Muscle layer of colon (tissue), 2 donors: ENCODE measurements around the gene PF4V1.

Source experiments
- H3K27ac ChIP-seq: one replicate; pipeline ENCODE4 v1.7.0; 2013; ENCODE audit warnings: low read depth, mild to moderate bottlenecking, low read length, moderate library complexity
- H3K27me3 ChIP-seq, 2 donors: one replicate each; pipeline ENCODE4 v1.7.0; 2013; ENCODE audit warnings: low read length in 2 of 2, mild to moderate bottlenecking in 2 of 2; ENCODE audit not compliant: insufficient read depth in 2 of 2, control insufficient read depth in 1 of 2
- H3K36me3 ChIP-seq: one replicate; pipeline ENCODE4 v1.7.0; 2013; ENCODE audit warnings: mild to moderate bottlenecking, low read length; ENCODE audit not compliant: insufficient read depth
- H3K4me1 ChIP-seq: one replicate; pipeline ENCODE4 v1.7.0; 2013; ENCODE audit warnings: mild to moderate bottlenecking, low read length; ENCODE audit not compliant: insufficient read depth
- H3K4me3 ChIP-seq, 2 donors: one replicate each; pipeline ENCODE4 v1.7.0; 2013; ENCODE audit warnings: low read length in 2 of 2, low read depth in 1 of 2, mild to moderate bottlenecking in 1 of 2, moderate library complexity in 1 of 2
- H3K9ac ChIP-seq: one replicate; pipeline ENCODE4 v1.7.0; 2013; ENCODE audit warnings: low read length
- H3K9me3 ChIP-seq: one replicate; pipeline ENCODE4 v1.7.0; 2013; ENCODE audit warnings: mild to moderate bottlenecking, low read length
- donor health status: abdominal sarcoma.
- donor health status: Adenocarcinoma of cecum.

The PF4V1 gene

DNA sequence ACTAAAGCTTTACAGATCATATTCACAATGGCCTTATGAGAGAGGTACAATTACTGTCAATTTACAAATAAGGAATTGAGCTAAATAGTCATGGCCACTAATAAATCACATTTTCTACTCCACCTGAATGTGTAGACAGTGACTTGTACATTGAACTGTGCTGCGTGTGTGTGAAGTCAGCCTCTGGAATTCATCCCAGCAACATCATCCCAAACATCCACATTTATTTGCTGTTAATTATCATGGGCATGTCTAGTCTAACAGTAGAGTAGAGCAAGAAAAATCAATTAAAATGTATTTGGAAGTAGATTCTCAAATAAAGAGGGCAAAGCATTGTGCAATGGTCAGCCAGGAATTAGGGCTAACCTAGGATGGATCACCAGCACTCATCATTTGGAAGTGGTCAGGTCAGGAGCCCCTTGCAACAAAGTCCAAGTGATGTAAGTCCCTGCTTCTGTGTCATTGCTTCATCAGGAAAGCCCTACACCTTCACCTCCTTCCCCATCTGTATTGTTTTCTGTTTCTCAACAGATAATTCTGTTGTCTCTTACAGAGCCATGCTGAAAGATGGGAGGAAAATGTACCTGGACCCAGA lies 4.8 kb upstream of the PF4V1 start:
- Histone ChIP-seq H3K36me3 (no peaks in the 10 kb centered on the region), H3K4me1 (peaks cover 4% of the 10 kb centered on the region), H3K9me3 (no peaks in the 10 kb centered on the region), H3K4me3 (no peak overlapping the region), H3K27ac (no peak overlapping the region), H3K27me3 (no peaks in the 10 kb centered on the region), H3K9ac (no peak overlapping the region)

DNA sequence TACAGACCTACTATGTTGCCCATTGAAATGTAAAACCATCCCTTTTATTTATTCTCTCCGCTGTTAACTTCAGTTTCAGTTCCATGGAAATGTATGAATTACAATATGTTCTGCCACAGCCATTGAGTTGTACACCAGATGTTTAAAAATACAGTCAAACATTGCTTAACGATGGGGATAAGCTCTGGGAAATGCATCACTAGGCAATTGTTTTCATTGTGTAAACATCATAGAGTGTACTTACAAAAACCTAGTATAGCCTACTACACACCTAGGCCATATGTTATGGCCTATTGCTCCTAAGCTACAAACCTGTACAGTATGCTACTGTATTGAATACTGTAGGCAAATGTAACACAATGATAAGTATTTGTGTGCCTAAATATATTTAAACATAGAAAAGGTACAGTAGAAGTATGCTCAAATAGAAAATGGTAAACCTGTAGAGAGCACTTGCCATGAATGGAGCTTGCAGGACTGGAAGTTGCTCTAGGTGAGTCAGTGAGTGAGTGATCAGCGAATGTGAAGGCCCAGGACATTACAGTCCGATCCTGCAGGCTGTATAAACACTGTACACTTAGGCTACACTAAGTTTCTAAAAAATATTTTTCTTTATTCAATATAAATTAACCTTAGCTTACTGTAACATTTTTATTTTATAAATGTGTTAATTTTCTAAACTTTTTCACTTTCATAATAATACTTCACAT lies 2.7 kb upstream of the PF4V1 start:
- H3K4me3 ChIP-seq = no peak overlapping the region
- no peak overlapping the region for H3K9ac ChIP-seq
- H3K27me3 ChIP-seq = no peaks in the 10 kb centered on the region
- H3K4me1 ChIP-seq = peaks cover 4% of the 10 kb centered on the region
- no peaks in the 10 kb centered on the region for H3K9me3 ChIP-seq
- no peak overlapping the region for H3K27ac ChIP-seq
- no peaks in the 10 kb centered on the region for H3K36me3 ChIP-seq

DNA sequence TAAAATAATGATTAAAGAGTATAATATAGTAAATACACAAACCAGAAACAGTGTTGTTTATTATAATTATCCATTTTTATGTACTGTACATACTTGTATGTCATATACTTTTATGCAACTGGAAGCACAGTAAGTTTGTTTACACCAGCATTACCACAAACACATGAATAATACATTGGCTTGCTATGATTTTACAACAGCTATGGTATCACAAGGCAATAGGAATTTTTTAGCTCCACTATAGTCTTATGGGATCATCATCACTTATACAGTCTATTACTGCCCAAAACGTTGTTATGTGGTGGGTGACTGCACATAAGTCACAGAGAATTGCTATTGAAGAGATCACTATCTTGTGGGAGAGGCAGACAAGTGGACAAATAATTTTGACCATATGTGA lies 1.8 kb upstream of the PF4V1 start:
- H3K4me3 ChIP-seq = no peak overlapping the region
- no peaks in the 10 kb centered on the region for H3K9me3 ChIP-seq
- peaks cover 4% of the 10 kb centered on the region for H3K4me1 ChIP-seq
- no peak overlapping the region for H3K9ac ChIP-seq
- H3K27ac ChIP-seq = no peak overlapping the region
- H3K27me3 ChIP-seq = no peaks in the 10 kb centered on the region
- H3K36me3 ChIP-seq = no peaks in the 10 kb centered on the region

DNA sequence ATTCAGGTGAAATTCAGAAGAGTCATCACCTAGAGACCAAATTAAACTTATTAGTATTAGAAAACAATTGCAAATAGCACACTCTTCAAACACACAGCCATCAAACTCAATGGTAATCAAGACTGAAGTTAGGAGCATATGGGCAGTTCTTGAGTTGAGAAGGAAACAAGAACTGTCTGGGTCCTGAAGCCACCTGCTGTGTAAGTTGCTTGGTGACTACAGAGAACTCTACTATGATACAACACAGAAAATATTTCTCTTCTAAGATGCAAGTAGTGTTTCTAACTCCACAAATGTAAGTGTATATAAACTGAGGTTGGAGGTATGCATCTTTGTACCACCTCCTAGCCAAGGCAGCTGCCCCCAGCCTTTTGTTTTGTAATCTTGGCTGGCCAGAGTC lies 325 bp upstream of the PF4V1 start:
- no peak overlapping the region for H3K4me3 ChIP-seq
- H3K27me3 ChIP-seq = no peaks in the 10 kb centered on the region
- no peak overlapping the region for H3K9ac ChIP-seq
- H3K27ac ChIP-seq = no peak overlapping the region
- no peaks in the 10 kb centered on the region for H3K36me3 ChIP-seq
- H3K9me3 ChIP-seq = no peaks in the 10 kb centered on the region
- H3K4me1 ChIP-seq = peaks cover 4% of the 10 kb centered on the region

DNA sequence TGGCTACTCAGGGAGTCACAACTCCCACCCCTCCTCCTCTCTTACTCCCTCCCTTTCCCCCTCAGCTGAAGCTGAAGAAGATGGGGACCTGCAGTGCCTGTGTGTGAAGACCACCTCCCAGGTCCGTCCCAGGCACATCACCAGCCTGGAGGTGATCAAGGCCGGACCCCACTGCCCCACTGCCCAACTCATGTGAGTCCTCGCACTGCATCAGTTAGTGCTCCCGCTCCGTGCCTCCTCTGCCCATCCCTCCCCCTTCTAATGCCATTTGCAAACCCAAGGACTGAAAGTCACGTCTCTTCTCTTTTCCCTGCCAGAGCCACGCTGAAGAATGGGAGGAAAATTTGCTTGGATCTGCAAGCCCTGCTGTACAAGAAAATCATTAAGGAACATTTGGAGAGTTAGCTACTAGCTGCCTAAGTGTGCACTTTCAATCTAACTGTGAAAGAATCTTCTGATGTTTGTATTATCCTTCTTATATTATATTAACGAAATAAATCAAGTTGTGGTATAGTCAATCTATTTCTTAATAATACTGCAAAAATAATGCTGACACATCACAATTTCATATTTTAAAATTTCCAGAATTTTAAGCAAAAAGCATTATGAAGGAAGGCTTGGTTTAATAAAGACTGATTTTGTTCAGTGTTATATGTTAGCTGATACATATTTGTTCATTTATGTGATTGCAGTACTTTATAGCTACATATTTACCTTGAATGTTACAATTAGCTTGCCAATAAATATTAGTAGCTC lies 800 bp downstream of the PF4V1 start:
- Histone ChIP-seq H3K27ac (no peak overlapping the region), H3K4me1 (peaks cover 4% of the 10 kb centered on the region), H3K27me3 (no peaks in the 10 kb centered on the region), H3K9me3 (no peaks in the 10 kb centered on the region), H3K36me3 (no peaks in the 10 kb centered on the region), H3K9ac (no peak overlapping the region), H3K4me3 (no peak overlapping the region)

DNA sequence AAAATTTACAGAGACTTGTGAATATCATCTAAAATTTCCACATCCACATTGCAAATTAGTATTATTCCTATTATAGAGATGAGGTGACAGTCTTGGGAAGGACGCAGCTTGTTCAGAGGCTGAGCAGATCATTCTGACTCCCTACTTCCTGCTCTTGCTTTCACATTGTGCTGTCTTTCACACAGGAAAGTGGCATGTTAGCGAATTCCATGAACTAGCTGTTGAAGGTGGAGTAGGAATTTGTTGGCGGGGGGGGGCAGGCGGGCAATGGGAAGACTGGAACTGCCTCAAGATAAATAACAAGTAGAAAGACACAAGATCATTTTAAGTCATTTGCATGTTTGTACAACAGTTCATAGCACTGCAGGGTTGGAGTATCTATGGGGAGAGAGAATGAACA lies 2.3 kb downstream of the PF4V1 start:
- no peak overlapping the region for H3K9ac ChIP-seq
- H3K4me3 ChIP-seq = no peak overlapping the region
- no peaks in the 10 kb centered on the region for H3K9me3 ChIP-seq
- H3K36me3 ChIP-seq = no peaks in the 10 kb centered on the region
- H3K27ac ChIP-seq = no peak overlapping the region
- peaks cover 4% of the 10 kb centered on the region for H3K4me1 ChIP-seq
- no peaks in the 10 kb centered on the region for H3K27me3 ChIP-seq

DNA sequence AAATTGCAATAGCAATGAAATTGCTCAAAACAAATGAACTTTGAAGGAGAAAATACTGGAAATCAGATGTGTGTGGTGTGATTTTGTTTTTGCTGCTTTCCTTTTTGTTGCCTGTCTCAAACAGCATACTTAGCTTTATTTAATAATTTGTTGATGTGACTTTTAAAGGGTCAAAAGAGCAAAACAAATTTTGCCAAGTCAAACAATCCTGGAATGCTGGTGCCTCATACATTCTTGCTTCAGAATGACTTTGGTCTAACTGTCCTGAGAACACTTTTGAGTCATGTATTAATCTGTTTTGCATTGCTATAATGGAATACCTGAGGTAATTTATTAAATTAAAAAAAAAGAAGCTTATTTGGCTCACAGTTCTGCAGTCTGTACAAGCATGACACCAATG lies 3.4 kb downstream of the PF4V1 start:
- Histone ChIP-seq H3K27me3 (no peaks in the 10 kb centered on the region), H3K4me3 (no peak overlapping the region), H3K4me1 (peaks cover 4% of the 10 kb centered on the region), H3K27ac (no peak overlapping the region), H3K36me3 (no peaks in the 10 kb centered on the region), H3K9ac (no peak overlapping the region), H3K9me3 (no peaks in the 10 kb centered on the region)

DNA sequence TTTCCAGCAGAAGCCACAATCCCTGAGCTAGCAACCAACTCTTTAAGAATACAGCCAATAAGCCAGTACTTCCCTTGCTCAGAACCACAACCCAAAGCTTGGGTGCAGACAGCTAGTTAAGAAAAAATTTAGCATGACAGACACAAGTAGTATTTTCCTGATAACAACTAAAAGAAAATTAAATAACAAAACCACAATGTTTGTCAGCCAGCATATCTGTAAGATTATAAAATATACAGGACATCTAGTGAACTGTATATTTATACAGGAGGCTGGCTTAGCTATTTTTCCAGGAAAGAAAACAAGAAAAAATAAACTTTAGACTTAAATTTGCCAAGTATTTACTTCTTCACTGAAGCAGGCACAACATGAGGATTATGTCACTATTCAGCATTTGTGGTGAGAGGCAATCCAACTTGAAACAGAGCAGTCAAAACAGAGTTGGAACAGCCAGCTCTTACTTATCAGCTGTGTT lies 6.6 kb downstream of the PF4V1 start:
- H3K4me3 ChIP-seq = no peak overlapping the region
- H3K27ac ChIP-seq = no peak overlapping the region
- H3K4me1 ChIP-seq = no peaks in the 10 kb centered on the region
- no peaks in the 10 kb centered on the region for H3K27me3 ChIP-seq
- no peaks in the 10 kb centered on the region for H3K36me3 ChIP-seq
- no peaks in the 10 kb centered on the region for H3K9me3 ChIP-seq
- H3K9ac ChIP-seq = no peak overlapping the region

DNA sequence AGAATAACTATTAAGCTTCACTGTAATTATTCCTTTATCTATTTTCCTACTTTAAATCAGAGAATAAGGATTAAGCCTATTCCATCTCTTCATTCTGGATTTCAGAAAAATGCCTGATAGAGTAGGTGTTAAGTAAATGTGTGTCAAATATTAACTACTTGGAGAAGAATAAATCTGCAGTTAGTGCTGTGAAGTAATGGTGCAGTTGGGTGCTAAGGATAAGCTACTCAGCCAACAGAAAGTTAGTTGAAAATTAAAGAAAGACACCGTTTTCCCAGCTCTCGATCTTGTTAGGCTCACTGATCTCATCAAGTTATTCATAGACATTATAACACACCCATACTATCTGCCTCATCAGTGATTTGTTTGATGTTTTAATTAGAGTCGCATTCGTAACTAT lies 7.1 kb downstream of the PF4V1 start:
- H3K9me3 ChIP-seq = no peaks in the 10 kb centered on the region
- H3K4me1 ChIP-seq = no peaks in the 10 kb centered on the region
- H3K27ac ChIP-seq = no peak overlapping the region
- H3K36me3 ChIP-seq = no peaks in the 10 kb centered on the region
- no peak overlapping the region for H3K9ac ChIP-seq
- H3K27me3 ChIP-seq = no peaks in the 10 kb centered on the region
- H3K4me3 ChIP-seq = no peak overlapping the region

DNA sequence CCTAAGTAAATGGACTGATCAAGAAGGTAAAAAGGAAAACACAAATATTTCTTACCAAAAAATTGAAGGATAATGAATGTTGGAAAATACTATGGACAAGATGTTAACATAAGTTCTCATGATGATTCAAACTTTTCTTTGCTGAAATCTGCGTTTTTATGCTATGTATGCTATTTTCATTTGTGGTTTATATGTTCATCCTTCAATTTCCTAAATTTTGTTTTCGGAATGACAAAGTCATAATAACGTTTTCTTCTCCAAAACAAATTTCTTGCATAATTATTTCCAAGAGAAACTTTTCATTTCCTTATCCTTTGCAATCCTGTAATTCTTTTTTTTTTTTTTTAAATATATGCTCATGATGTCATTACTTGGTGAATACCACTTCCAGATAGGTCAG lies 7.8 kb downstream of the PF4V1 start:
- H3K9ac ChIP-seq = no peak overlapping the region
- no peaks in the 10 kb centered on the region for H3K9me3 ChIP-seq
- H3K4me3 ChIP-seq = no peak overlapping the region
- H3K36me3 ChIP-seq = no peaks in the 10 kb centered on the region
- H3K27me3 ChIP-seq = no peaks in the 10 kb centered on the region
- H3K4me1 ChIP-seq = no peaks in the 10 kb centered on the region
- no peak overlapping the region for H3K27ac ChIP-seq

DNA sequence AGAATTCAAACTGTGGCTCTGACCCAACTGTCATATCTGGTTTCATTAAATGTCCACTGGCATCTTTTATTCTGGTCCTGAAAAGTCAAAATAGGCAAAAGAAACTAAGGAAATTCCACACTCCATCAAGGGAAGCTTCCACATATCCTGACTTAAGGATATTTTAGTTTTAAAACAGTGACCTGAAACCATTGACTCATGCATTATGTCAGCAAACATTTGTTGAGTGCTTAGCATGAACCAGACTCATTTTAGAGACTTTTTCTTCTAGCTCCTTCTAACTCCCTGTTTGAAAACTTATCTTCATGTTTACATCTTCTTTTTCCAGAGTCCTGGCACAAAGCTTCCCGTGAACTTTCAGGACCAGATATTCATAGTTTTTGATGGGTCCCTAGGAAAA lies 9.2 kb downstream of the PF4V1 start:
- no peaks in the 10 kb centered on the region for H3K27me3 ChIP-seq

More for the DNA sequence above, 9.2 kb downstream of the PF4V1 start:
- no peak overlapping the region for H3K4me3 ChIP-seq
- no peak overlapping the region for H3K9ac ChIP-seq
- H3K36me3 ChIP-seq = no peaks in the 10 kb centered on the region
- H3K4me1 ChIP-seq = no peaks in the 10 kb centered on the region
- H3K27ac ChIP-seq = no peak overlapping the region
- no peaks in the 10 kb centered on the region for H3K9me3 ChIP-seq
